ENCODE data around the gene IL18. TPM values are rescaled to one million over a fixed set of nuclear protein-coding genes. Genes with fewer than 3 reads are reported as not detected.

The IL18 gene
- total RNA-seq, 1 donor from 2014 or later, result not detected

GRCh38 chr11:112113539-112114457, 50.1 kb downstream of the IL18 start:
- no peaks in the 10 kb centered on the region for H3K27me3 ChIP-seq
- H3K36me3 ChIP-seq, result no peaks in the 10 kb centered on the region
- no peaks in the 10 kb centered on the region for H3K4me1 ChIP-seq
- Mint-ChIP-seq H3K4me3 (no peak overlapping the region), H3K4me1 (no peaks in the 10 kb centered on the region), H3K27ac (no peak overlapping the region), H3K27me3 (ENCODE audit: insufficient read depth, low read depth) (no peaks in the 10 kb centered on the region), H3K36me3 (no peaks in the 10 kb centered on the region), H3K9me3 (peaks cover 6% of the 10 kb centered on the region)
- no peaks in the 10 kb centered on the region for H3K9me3 ChIP-seq (ENCODE audit: low read depth)
- H3K9ac ChIP-seq, result no peak overlapping the region
- peak; percentile 58 for DNase-seq (ENCODE audit: low spot score)
- no peaks in the 10 kb centered on the region for H3F3A ChIP-seq (ENCODE audit: low read depth)
- no peak overlapping the region for H3K4me3 ChIP-seq
- H2AFZ ChIP-seq (replicated peaks), result no peak overlapping the region
- TF ChIP-seq EZH2 (IDR thresholded peaks at IDR 0.05) (no peak), EZH2phosphoT487 (IDR thresholded peaks at IDR 0.05) (no peak), CTCF (IDR thresholded peaks at IDR 0.05) (peak; percentile 71)
- no peaks in the 10 kb centered on the region for H3K79me2 ChIP-seq (ENCODE audit: low read depth)
- no peak overlapping the region for H3K4me2 ChIP-seq
- no peaks in the 10 kb centered on the region for H4K20me1 ChIP-seq (ENCODE audit: low read depth)
- no peak overlapping the region for H3K27ac ChIP-seq

GRCh38 chr11:112106070-112106469, 57.8 kb downstream of the IL18 start:
- Mint-ChIP-seq H3K4me3 (no peak overlapping the region), H3K27me3 (ENCODE audit: insufficient read depth, low read depth) (no peaks in the 10 kb centered on the region), H3K27ac (no peak overlapping the region), H3K9me3 (peaks cover 6% of the 10 kb centered on the region), H3K4me1 (no peaks in the 10 kb centered on the region), H3K36me3 (no peaks in the 10 kb centered on the region)
- no peaks in the 10 kb centered on the region for H3F3A ChIP-seq (ENCODE audit: low read depth)
- no peaks in the 10 kb centered on the region for H3K9me3 ChIP-seq (ENCODE audit: low read depth)
- no peaks in the 10 kb centered on the region for H3K4me1 ChIP-seq
- H3K79me2 ChIP-seq (ENCODE audit: low read depth), result no peaks in the 10 kb centered on the region
- H4K20me1 ChIP-seq (ENCODE audit: low read depth), result no peaks in the 10 kb centered on the region
- H3K27me3 ChIP-seq, result no peaks in the 10 kb centered on the region
- H3K27ac ChIP-seq, result no peak overlapping the region
- no peaks in the 10 kb centered on the region for H3K36me3 ChIP-seq
- TF ChIP-seq EZH2 (IDR thresholded peaks at IDR 0.05) (no peak), EZH2phosphoT487 (IDR thresholded peaks at IDR 0.05) (no peak), CTCF (IDR thresholded peaks at IDR 0.05) (no peak)
- no peak for DNase-seq (ENCODE audit: low spot score)
- H2AFZ ChIP-seq (replicated peaks), result no peak overlapping the region
- H3K4me3 ChIP-seq, result no peak overlapping the region
- no peak overlapping the region for H3K4me2 ChIP-seq
- no peak overlapping the region for H3K9ac ChIP-seq

- Histone ChIP-seq H4K20me1 (ENCODE audit: low read depth) (no peaks in the 10 kb centered on the region), H3K4me1 (no peaks in the 10 kb centered on the region), H2AFZ (replicated peaks) (no peak overlapping the region), H3K27ac (no peak overlapping the region), H3F3A (ENCODE audit: low read depth) (no peaks in the 10 kb centered on the region), H3K9ac (no peak overlapping the region), H3K9me3 (ENCODE audit: low read depth) (no peaks in the 10 kb centered on the region), H3K36me3 (no peaks in the 10 kb centered on the region), H3K4me2 (no peak overlapping the region), H3K4me3 (no peak overlapping the region), H3K27me3 (no peaks in the 10 kb centered on the region), H3K79me2 (ENCODE audit: low read depth) (no peaks in the 10 kb centered on the region)
- TF ChIP-seq CTCF (IDR thresholded peaks at IDR 0.05) (no peak), EZH2phosphoT487 (IDR thresholded peaks at IDR 0.05) (no peak), EZH2 (IDR thresholded peaks at IDR 0.05) (no peak)
- no peaks in the 10 kb centered on the region for H3K4me1 Mint-ChIP-seq
- no peak for DNase-seq (ENCODE audit: low spot score)
- no peak overlapping the region for H3K4me3 Mint-ChIP-seq
- H3K27me3 Mint-ChIP-seq (ENCODE audit: insufficient read depth, low read depth), result no peaks in the 10 kb centered on the region
- no peaks in the 10 kb centered on the region for H3K36me3 Mint-ChIP-seq
- H3K27ac Mint-ChIP-seq, result no peak overlapping the region
- no peaks in the 10 kb centered on the region for H3K9me3 Mint-ChIP-seq
Measured at GRCh38 chr11:112103446-112103845, 60.4 kb downstream of the IL18 start.

All from neural progenitor cell (in vitro differentiated cells).